Testis (tissue), 3 donors: ENCODE results near the gene PTPRN2. TPM values are rescaled to one million over a fixed set of nuclear protein-coding genes. Genes with fewer than 3 reads are reported as not detected.
"Not testable (repeated sequence)": the region's sequence is repeated elsewhere in the genome, so short reads cannot be mapped to it uniquely, and the experiment has no call there.

Experiments
- DNase-seq: peaks from one replicate; pipeline ENCODE4 v3.0.0-alpha.2; 2019
- H3K27ac ChIP-seq, 2 donors: fragments of 200-600 bp; sonication (generic); one replicate each; pipeline ENCODE4 v1.5.1; 2019
- H3K27me3 ChIP-seq: fragments of 200-600 bp; sonication (generic); one replicate; pipeline ENCODE4 v1.5.1; 2019
- H3K36me3 ChIP-seq: fragments of 200-600 bp; sonication (generic); one replicate; pipeline ENCODE4 v1.5.1; 2017; ENCODE audit warnings: low read depth; ENCODE audit errors: missing control alignments
- H3K4me1 ChIP-seq: fragments of 200-600 bp; sonication (generic); one replicate; pipeline ENCODE4 v1.5.1; 2019
- H3K4me3 ChIP-seq, 2 donors: fragments of 200-600 bp; sonication (generic); one replicate each; pipeline ENCODE4 v1.5.1; 2017 to 2019
- H3K9me3 ChIP-seq: fragments of 200-600 bp; sonication (generic); one replicate; pipeline ENCODE4 v1.5.1; 2017
- POLR2A ChIP-seq: fragments of 450-650 bp; IDR thresholded peaks from one replicate; pipeline ENCODE4 v1.6.1; 2017; ENCODE audit warnings: antibody characterized with exemption, mild to moderate bottlenecking, moderate library complexity
- WGBS, 2 donors: methylation state at CpG; one replicate each; pipeline ENCODE4 v1.1.5; 2018; 5-methylcytosine and 5-hydroxymethylcytosine counted together
- intact Hi-C: fragments of 100-400 bp; cut with DNase I; formaldehyde crosslinking; loops from one replicate; pipeline ENCODE4 v1.15.1; 2023; ENCODE audit warnings: low total_unique reads
- polyA plus RNA-seq: library from polyadenylated mRNA; stranded (reverse); fragments of 350-450 nt; fragmentation: Illumina TruSeq; extraction: RNeasy Lipid Tissue Mini Kit (QIAGEN cat#74804); gene quantifications from one replicate; pipeline ENCODE4 v1.2.3, GENCODE V29; 2014; ENCODE audit warnings: low read depth, low replicate concordance; ENCODE audit not compliant: insufficient read depth
- total RNA-seq, 2 donors: library from RNA; depleted of rRNA; stranded (reverse); fragments of >200 nt; gene quantifications; one replicate each; pipeline ENCODE4 v1.2.3, GENCODE V29; 2016
- TF ChIP-seq, protein P1 (sequence below), 3 experiments: fragments of 450-650 bp in 2 of 3; fragments of 200-600 bp in 1 of 3; sonication (generic) in 1 of 3; IDR thresholded peaks; one replicate each; pipeline ENCODE4 v1.5.1; 2016 to 2019; ENCODE audit warnings: antibody characterized with exemption in 3 of 3, mild to moderate bottlenecking in 2 of 3, moderate library complexity in 1 of 3

The PTPRN2 gene
- total and polyA plus RNA-seq, 3 donors from 2014 or later = 9.3 to 10.8 (median 9.8) TPM

DNA sequence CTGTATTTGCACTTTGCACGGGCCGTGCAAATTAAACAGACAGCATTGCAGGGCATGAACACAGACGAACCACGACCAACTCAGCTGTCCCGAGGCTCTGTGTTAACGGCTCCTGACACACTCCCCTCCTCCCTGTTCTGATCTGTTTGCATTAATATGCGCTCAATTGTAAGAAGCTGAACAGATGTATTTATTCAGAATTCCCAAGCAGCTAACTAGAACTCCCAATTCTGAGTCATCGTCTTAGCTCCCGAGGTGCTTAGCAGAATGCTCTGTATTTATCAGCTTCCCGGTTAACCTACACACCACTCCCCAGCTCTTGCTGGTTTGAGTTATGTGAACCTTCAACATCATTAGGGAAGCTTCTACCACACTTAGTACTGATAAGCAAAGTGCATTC lies 286.4 kb downstream of the PTPRN2 start:
- no peaks in the 10 kb centered on the region for H3K27me3 ChIP-seq
- no peak for TF ChIP-seq POLR2A
- TF ChIP-seq, protein P1, sequence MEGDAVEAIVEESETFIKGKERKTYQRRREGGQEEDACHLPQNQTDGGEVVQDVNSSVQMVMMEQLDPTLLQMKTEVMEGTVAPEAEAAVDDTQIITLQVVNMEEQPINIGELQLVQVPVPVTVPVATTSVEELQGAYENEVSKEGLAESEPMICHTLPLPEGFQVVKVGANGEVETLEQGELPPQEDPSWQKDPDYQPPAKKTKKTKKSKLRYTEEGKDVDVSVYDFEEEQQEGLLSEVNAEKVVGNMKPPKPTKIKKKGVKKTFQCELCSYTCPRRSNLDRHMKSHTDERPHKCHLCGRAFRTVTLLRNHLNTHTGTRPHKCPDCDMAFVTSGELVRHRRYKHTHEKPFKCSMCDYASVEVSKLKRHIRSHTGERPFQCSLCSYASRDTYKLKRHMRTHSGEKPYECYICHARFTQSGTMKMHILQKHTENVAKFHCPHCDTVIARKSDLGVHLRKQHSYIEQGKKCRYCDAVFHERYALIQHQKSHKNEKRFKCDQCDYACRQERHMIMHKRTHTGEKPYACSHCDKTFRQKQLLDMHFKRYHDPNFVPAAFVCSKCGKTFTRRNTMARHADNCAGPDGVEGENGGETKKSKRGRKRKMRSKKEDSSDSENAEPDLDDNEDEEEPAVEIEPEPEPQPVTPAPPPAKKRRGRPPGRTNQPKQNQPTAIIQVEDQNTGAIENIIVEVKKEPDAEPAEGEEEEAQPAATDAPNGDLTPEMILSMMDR (IDR thresholded peaks at IDR 0.05) = no peak
- no peak overlapping the region for H3K4me3 ChIP-seq
- DNase-seq = no peak
- intact Hi-C loops = no loop called here
- no peak overlapping the region for H3K27ac ChIP-seq
- H3K36me3 ChIP-seq = no peaks in the 10 kb centered on the region
- no peaks in the 10 kb centered on the region for H3K9me3 ChIP-seq
- no peaks in the 10 kb centered on the region for H3K4me1 ChIP-seq
- 60 to 75% methylated on average over 10 of the region's 10 CpGs for WGBS, 2 donors

DNA sequence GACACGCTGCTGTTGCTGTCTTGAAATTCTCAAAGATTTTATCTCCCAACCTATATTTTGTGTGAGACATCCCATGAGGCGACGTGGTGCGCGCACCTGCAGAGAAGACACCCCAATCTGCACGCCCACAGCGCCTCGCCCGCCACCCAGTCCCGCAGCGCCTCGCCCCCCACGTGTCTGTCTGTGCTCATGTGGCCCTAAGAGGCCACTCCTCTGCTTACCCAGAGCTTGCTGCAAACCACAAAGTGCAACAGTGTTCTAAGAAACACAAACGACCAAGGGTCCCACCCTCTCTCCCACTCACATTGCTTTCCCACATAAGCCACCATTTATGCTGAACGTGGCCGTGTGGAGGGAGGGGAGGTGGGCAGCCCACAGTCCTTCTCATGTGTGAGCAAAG lies 287.2 kb downstream of the PTPRN2 start:
- H3K27me3 ChIP-seq = no peaks in the 10 kb centered on the region
- H3K9me3 ChIP-seq = no peaks in the 10 kb centered on the region
- no peaks in the 10 kb centered on the region for H3K4me1 ChIP-seq
- H3K27ac ChIP-seq = no peak overlapping the region
- no peak for DNase-seq
- no peak overlapping the region for H3K4me3 ChIP-seq
- TF ChIP-seq POLR2A = no peak
- TF ChIP-seq, protein P1 (IDR thresholded peaks at IDR 0.05) = no peak
- intact Hi-C loops = no loop called here
- 86 to 89% methylated on average over 16 of the region's 16 CpGs for WGBS, 2 donors
- no peaks in the 10 kb centered on the region for H3K36me3 ChIP-seq

DNA sequence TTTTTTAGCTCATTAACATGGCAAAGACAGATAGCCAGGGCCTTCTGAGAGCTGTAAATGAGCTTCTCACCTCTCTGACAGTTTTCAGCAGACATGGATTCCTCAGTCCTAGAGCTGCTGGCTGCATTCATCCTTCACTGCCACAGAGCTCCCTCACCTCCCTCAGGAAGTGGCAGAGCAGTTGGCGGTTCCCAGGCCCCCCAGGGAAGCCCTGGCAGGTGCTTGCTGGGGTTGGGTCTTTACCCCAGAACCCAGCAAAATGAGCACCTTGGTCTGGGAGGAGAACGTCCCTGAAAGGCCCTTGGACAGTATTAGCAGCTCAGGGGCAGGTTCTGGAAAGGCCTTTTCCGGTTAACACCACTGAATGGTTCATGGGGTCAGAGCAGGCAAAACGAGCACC lies 288.0 kb downstream of the PTPRN2 start:
- 78 to 79% methylated on average over 4 of the region's 4 CpGs for WGBS, 2 donors
- no peaks in the 10 kb centered on the region for H3K4me1 ChIP-seq
- intact Hi-C loops = no loop called here
- DNase-seq = no peak
- no peak overlapping the region for H3K4me3 ChIP-seq
- no peaks in the 10 kb centered on the region for H3K9me3 ChIP-seq
- no peaks in the 10 kb centered on the region for H3K36me3 ChIP-seq
- H3K27ac ChIP-seq = no peak overlapping the region
- no peaks in the 10 kb centered on the region for H3K27me3 ChIP-seq
- TF ChIP-seq, protein P1 (IDR thresholded peaks at IDR 0.05) = no peak
- TF ChIP-seq POLR2A = no peak

DNA sequence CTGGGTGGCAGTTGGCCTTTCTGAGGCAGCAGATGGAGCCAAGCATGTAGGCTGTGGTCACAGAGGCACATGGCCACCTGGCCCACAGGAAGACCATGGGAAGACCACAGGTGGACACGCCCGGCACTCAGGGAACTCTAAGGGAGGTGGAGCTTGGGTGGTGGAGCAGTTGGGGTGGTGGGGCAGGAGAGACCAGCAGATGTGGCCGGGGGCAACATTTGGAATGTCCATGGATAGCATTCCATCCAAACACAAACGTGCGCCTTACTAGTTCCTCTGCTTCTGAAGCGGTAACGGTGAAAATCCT lies 290.9 kb downstream of the PTPRN2 start:
- 90 to 94% methylated on average over 7 of the region's 7 CpGs for WGBS, 2 donors
- DNase-seq = no peak
- H3K27me3 ChIP-seq = no peaks in the 10 kb centered on the region
- no peak overlapping the region for H3K4me3 ChIP-seq
- no peaks in the 10 kb centered on the region for H3K9me3 ChIP-seq
- no peaks in the 10 kb centered on the region for H3K36me3 ChIP-seq
- H3K4me1 ChIP-seq = no peaks in the 10 kb centered on the region
- no peak overlapping the region for H3K27ac ChIP-seq
- intact Hi-C loops = no loop called here
- TF ChIP-seq, protein P1 (IDR thresholded peaks at IDR 0.05) = no peak
- no peak for TF ChIP-seq POLR2A

DNA sequence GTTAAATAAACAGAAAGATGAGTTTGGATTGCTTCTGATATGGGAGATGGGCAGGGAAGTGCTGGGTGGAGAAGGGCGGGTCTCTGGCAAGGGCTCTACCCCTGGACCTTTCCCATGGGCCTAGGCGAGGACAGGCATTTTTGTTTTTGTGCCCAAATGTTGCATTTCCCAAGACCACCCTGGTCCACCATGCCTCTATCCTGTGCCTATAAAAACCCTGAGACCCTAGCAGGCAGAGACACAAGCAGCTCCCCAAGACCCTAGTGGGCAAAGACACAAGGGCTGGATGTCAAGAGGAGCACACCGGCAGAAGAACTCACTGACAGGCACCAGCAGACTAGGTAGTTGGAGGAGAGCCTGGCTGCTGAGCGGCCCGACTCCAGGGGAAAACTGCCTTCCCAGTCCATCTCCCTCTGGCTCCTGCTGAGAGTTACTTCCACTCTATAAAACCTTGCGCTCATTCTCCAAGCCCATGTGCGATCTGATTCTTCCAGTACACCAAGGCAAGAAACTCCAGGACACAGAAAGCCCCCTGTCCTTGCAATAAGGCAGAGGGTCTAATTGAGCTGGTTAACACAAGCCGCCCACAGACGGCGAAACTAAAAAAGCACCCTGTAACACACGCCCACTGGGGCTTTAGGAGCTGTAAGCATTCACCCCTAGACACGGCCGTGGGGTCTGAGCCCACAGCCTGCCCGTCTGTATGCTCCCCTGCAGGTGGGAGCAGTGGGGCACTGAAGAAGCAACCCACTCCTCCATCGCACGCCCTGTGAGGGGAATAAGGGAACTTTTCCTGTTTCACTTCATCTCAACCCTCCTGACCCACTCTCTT lies 291.4 kb downstream of the PTPRN2 start:
- intact Hi-C loops = no loop called here
- Histone ChIP-seq H3K27me3 (no peaks in the 10 kb centered on the region), H3K4me1 (no peaks in the 10 kb centered on the region), H3K4me3 (no peak overlapping the region), H3K36me3 (no peaks in the 10 kb centered on the region), H3K27ac (no peak overlapping the region), H3K9me3 (no peaks in the 10 kb centered on the region)
- WGBS, 2 donors = 91 to 95% methylated on average over 16 of the region's 16 CpGs
- DNase-seq = no peak
- no peak for TF ChIP-seq POLR2A
- TF ChIP-seq, protein P1 (IDR thresholded peaks at IDR 0.05) = no peak

DNA sequence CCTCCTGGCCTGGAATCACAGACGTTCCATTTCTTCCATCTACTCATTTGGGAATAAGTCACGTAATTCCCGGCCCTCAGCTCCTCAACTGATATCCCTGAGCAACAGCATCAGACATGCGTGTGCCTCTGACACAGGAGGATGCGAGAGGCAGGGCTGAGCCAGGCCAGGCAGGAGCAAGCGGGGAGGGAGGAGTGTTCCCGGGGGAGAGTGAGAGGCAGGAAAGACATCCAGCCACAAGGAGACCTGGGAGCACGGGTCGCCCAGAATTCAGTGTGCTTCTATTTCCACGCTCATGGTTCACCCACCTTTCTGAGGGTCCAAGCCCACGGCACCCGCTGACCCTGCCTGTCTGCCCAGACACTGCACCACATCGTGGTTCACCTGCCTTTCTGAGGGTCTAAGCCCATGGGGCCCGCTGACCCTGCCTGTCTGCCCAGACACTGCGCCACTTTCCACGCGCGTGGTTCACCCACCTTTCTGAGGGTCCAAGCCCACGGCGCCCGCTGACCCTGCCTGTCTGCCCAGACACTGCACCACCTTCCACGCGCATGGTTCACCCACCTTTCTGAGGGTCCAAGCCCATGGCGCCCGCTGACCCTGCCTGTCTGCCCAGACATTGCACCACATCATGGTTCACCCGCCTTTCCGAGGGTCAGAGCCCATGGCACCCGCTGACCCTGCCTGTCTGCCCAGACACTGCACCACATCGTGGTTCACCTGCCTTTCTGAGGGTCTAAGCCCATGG lies 293.0 kb downstream of the PTPRN2 start:
- DNase-seq, H3K27me3 ChIP-seq, H3K27ac ChIP-seq, H3K36me3 ChIP-seq, H3K4me3 ChIP-seq, H3K4me1 ChIP-seq, intact Hi-C loops, H3K9me3 ChIP-seq: not testable (repeated sequence)
- 93 to 98% methylated on average over 26 to 29 of the region's 29 CpGs for WGBS, 2 donors
